Astrocyte of the spinal cord (primary cell): Measurements from ENCODE around the gene DPH7.
"Not testable (repeated sequence)": the region's sequence is repeated elsewhere in the genome, so short reads cannot be mapped to it uniquely, and the experiment has no call there.

ENCODE experiments used
- DNase-seq: peaks from one replicate; pipeline ENCODE4 v3.0.0; 2011; ENCODE audit warnings: low read depth, low spot score
- H3K4me3 ChIP-seq: 2 replicates; pipeline ENCODE4 v1.5.1; 2011; ENCODE audit warnings: low read depth, mild to moderate bottlenecking, low read length, moderate library complexity
- in situ Hi-C: cut with HindIII; loops from 2 replicates; pipeline ENCODE4 v1.10.0; 2017; ENCODE audit warnings: low sequenced_read_pairs
- TF ChIP-seq, protein P1 (sequence below): IDR thresholded peaks from 2 replicates; pipeline ENCODE4 v1.5.1; 2012; ENCODE audit warnings: low read depth, mild to moderate bottlenecking, low read length, inconsistent platforms

DPH7 gene

DNA sequence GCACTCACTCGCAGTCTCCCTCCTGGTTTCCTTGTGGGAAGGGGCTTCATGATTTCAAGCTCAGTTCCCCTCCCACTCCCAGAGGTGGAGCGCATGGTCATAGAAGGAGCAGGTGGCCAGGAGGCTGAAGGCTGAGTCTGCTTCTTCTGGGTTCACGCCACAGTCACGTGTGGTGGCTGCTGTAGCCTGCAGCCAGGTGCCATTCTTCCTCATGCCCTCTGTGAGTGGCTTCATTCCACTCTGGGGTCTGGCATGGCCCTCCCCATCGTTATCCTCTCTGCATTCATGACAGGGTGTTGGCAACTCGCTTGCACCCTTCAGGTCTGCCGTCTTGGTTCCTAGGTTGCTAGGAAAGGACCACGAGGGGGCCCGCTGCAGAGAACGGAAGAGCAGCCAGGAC is 23.5 kb downstream of the DPH7 start:
- TF ChIP-seq, protein P1, sequence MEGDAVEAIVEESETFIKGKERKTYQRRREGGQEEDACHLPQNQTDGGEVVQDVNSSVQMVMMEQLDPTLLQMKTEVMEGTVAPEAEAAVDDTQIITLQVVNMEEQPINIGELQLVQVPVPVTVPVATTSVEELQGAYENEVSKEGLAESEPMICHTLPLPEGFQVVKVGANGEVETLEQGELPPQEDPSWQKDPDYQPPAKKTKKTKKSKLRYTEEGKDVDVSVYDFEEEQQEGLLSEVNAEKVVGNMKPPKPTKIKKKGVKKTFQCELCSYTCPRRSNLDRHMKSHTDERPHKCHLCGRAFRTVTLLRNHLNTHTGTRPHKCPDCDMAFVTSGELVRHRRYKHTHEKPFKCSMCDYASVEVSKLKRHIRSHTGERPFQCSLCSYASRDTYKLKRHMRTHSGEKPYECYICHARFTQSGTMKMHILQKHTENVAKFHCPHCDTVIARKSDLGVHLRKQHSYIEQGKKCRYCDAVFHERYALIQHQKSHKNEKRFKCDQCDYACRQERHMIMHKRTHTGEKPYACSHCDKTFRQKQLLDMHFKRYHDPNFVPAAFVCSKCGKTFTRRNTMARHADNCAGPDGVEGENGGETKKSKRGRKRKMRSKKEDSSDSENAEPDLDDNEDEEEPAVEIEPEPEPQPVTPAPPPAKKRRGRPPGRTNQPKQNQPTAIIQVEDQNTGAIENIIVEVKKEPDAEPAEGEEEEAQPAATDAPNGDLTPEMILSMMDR = no peak
- in situ Hi-C loops = no loop called here

DNA sequence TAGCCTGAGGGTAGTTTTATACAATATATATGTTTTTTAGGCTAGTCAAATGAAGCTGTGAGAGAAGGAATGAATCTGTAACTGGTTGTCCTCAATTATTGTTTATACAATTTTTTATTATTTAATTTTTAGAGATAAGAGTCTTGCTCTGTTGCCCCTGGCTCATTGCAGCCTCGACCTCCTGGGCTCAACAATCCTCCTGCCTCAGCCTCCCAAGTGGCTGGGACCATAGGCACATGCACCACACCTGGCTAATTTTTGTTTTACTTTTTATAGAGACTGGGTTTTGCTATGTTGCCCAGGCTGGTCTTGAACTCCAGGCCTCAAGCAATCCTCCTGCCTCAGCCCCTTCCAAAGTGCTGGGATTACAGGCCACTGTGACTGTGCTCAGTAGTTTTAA is 24.4 kb downstream of the DPH7 start:
- no peak for DNase-seq
- in situ Hi-C loops = no loop called here
- TF ChIP-seq, protein P1 = no peak
- no peak overlapping the region for H3K4me3 ChIP-seq

More for the DNA sequence above, 23.5 kb downstream of the DPH7 start:
- DNase-seq = no peak
- H3K4me3 ChIP-seq = no peak overlapping the region

DNA sequence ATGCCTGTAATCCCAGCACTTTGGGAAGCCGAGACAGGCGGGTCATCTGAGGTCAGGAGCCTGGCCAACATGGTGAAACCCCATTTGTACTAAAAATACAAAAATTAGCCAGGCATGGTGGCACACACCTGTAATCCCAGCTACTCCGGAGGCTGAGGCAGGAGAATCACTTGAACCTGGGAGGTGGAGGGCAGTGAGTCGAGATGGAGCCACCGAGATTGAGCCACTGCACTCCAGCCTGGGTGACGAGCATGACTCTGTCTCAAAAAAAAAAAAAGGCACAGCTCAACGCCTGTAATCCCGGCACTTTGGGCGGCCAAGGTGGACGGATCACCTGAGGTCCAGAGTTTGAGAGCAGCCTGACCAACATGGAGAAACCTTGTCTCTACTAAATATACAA is 25.1 kb downstream of the DPH7 start:
- DNase-seq, H3K4me3 ChIP-seq, in situ Hi-C loops: not testable (repeated sequence)

DNA sequence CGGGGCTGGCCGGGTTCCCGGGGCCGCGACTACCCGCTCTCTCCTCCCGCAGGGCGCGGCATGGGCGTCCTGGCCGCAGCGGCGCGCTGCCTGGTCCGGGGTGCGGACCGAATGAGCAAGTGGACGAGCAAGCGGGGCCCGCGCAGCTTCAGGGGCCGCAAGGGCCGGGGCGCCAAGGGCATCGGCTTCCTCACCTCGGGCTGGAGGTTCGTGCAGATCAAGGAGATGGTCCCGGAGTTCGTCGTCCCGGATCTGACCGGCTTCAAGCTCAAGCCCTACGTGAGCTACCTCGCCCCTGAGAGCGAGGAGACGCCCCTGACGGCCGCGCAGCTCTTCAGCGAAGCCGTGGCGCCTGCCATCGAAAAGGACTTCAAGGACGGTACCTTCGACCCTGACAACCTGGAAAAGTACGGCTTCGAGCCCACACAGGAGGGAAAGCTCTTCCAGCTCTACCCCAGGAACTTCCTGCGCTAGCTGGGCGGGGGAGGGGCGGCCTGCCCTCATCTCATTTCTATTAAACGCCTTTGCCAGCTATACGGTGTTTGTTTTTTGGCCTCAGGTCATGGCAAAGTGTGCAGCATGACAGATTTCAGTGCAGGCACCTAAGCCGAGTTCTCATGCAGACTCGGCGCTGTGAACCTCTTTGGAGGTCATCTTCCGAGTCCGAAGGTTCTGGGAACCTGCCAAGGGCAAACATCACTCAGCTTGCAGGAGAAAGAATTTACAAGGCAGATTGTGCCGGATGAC is 26.5 kb downstream of the DPH7 start:
- TF ChIP-seq, protein P1 = no peak
- in situ Hi-C loops = no loop called here
- peak; percentile 33 for DNase-seq
- peak overlapping the region; percentile 68 for H3K4me3 ChIP-seq

- peak; percentile 88 for DNase-seq
- in situ Hi-C loops = no loop called here
- H3K4me3 ChIP-seq = peak within 1 kb of the TSS; percentile 68
- TF ChIP-seq, protein P1 = peak; percentile 58
Observed at GRCh38 chr9:137551264-137552021, 27.3 kb downstream of the DPH7 start, which contains the start of gene MRPL41. TSS of gene MRPL41 (plus strand) at chr9:137551879. CDS start at chr9:137552082, 203 bp downstream.

- peak overlapping the region; percentile 52 for H3K4me3 ChIP-seq
- in situ Hi-C loops, DNase-seq: not testable (repeated sequence)
Observed at GRCh38 chr9:137550958-137551263, 27.8 kb downstream of the DPH7 start.

GRCh38 chr9:137550231-137550621 is 28.5 kb downstream of the DPH7 start, which contains the start of gene PNPLA7:
TSS of gene PNPLA7 (minus strand) at chr9:137550402. CDS start at chr9:137550197, 205 bp downstream.
- TF ChIP-seq, protein P1 = no peak
- DNase-seq = peak; percentile 60
- peak within 1 kb of the TSS; percentile 52 for H3K4me3 ChIP-seq
- in situ Hi-C loops = no loop called here
